ENCODE results near the gene HMGB2.

- TF ChIP-seq CTCF (IDR thresholded peaks at IDR 0.05; ENCODE audit: insufficient read depth, low read depth, low read length) (no peak), EZH2 (IDR thresholded peaks at IDR 0.05; ENCODE audit: insufficient read depth, low read length) (no peak)
Observed at GRCh38 chr4:173333658-173334084, 487 bp downstream of the HMGB2 start.
